IMR-90 (cell line): ENCODE measurements around the gene PEX14. TPM values are rescaled to one million over a fixed set of nuclear protein-coding genes. Genes with fewer than 3 reads are reported as not detected.

Experiments used
- ATAC-seq: fragments of 200-7000 bp; cut with Tn5 transposase; 2 replicates; pipeline ENCODE4 v1.9.1; 2020; ENCODE audit warnings: low read depth, mild to moderate bottlenecking, moderate library complexity
- BruUV-seq: library from RNA; stranded (reverse); fragments of 400-500 nt; replicated peaks from 2 replicates; lab custom pipeline; 2021; lab: Mats Ljungman, UMichigan
- CTCF ChIA-PET: fragments of 300-600 bp; formaldehyde crosslinking; extraction: SDS; loops from one replicate; lab custom pipeline; 2021; ENCODE audit warnings: antibody characterized with exemption; lab: Yijun Ruan, JAX
- POLR2A ChIA-PET: fragments of 300-600 bp; sonication (Branson Sonifier 250); formaldehyde crosslinking; loops from one replicate; lab custom pipeline; 2022; ENCODE audit warnings: antibody characterized with exemption; ENCODE audit not compliant: unreplicated experiment; lab: Charles Lee
- DNase-seq: peaks from one replicate; pipeline ENCODE4 v3.0.0; 2013
- H2AFZ ChIP-seq: replicated peaks from 2 replicates; pipeline ENCODE3; 2013; ENCODE audit warnings: low read length, mild to moderate bottlenecking; ENCODE audit not compliant: poor library complexity
- H2AK5ac ChIP-seq: 2 replicates; pipeline ENCODE4 v1.6.1; 2013; ENCODE audit warnings: low read depth, low read length, inconsistent platforms
- H2AK9ac ChIP-seq: replicated peaks from 2 replicates; pipeline ENCODE3; 2013; ENCODE audit warnings: mild to moderate bottlenecking, low read depth, low read length, moderate library complexity; ENCODE audit not compliant: poor library complexity
- H2BK120ac ChIP-seq: 2 replicates; pipeline ENCODE4 v1.6.1; 2013; ENCODE audit warnings: low read depth, low read length, inconsistent platforms
- H2BK15ac ChIP-seq: 3 replicates; pipeline ENCODE4 v1.6.1; 2013; ENCODE audit warnings: low read depth, low read length, inconsistent platforms
- H2BK20ac ChIP-seq: 2 replicates; pipeline ENCODE4 v1.6.1; 2013; ENCODE audit warnings: low read depth, mild to moderate bottlenecking, inconsistent platforms, low read length, moderate library complexity
- H2BK5ac ChIP-seq: 2 replicates; pipeline ENCODE4 v1.6.1; 2013; ENCODE audit warnings: mild to moderate bottlenecking, low read depth, low read length, inconsistent platforms; ENCODE audit not compliant: poor library complexity, severe bottlenecking
- H3K14ac ChIP-seq: replicated peaks from 2 replicates; pipeline ENCODE4 v1.6.1; 2013; ENCODE audit warnings: low read depth, low read length, inconsistent platforms
- H3K18ac ChIP-seq: 2 replicates; pipeline ENCODE4 v1.6.1; 2013; ENCODE audit warnings: low read depth, low read length, control low read depth
- H3K23ac ChIP-seq: 2 replicates; pipeline ENCODE4 v1.6.1; 2013; ENCODE audit warnings: low read depth, low read length, inconsistent platforms
- H3K27ac ChIP-seq: 2 replicates; pipeline ENCODE4 v1.5.1; 2013; ENCODE audit warnings: mild to moderate bottlenecking, control low read depth, low read length; ENCODE audit not compliant: insufficient read depth
- H3K27me3 ChIP-seq: 2 replicates; pipeline ENCODE4 v1.6.1; 2013; ENCODE audit warnings: low read length; ENCODE audit not compliant: control insufficient read depth, insufficient read depth
- H3K36me3 ChIP-seq: 2 replicates; pipeline ENCODE4 v1.6.1; 2013; ENCODE audit warnings: low read length, mixed read lengths; ENCODE audit not compliant: control insufficient read depth, insufficient read depth
- H3K4ac ChIP-seq: 2 replicates; pipeline ENCODE4 v1.6.1; 2013; ENCODE audit warnings: low read depth, low read length, inconsistent platforms
- H3K4me1 ChIP-seq: 2 replicates; pipeline ENCODE4 v1.6.1; 2013; ENCODE audit warnings: low read length, mixed read lengths; ENCODE audit not compliant: control insufficient read depth, insufficient read depth
- H3K4me2 ChIP-seq: 2 replicates; pipeline ENCODE4 v1.6.1; 2013; ENCODE audit warnings: low read depth, mild to moderate bottlenecking, control low read depth, low read length, moderate library complexity
- H3K4me3 ChIP-seq: 2 replicates; pipeline ENCODE4 v1.5.1; 2013; ENCODE audit warnings: low read depth, mild to moderate bottlenecking, control low read depth, low read length, moderate library complexity; ENCODE audit not compliant: insufficient read depth
- H3K56ac ChIP-seq: 2 replicates; pipeline ENCODE4 v1.6.1; 2013; ENCODE audit warnings: low read length, inconsistent platforms; ENCODE audit not compliant: insufficient read depth; ENCODE audit errors: extremely low read depth
- H3K79me1 ChIP-seq, 2 experiments: 2 replicates each; pipeline ENCODE4 v1.6.1; 2013; ENCODE audit warnings: low read length in 2 of 2, inconsistent platforms in 1 of 2, low read depth in 1 of 2
- H3K9ac ChIP-seq: 2 replicates; pipeline ENCODE4 v1.6.1; 2013; ENCODE audit warnings: low read depth, low read length, control low read depth
- H3K9me1 ChIP-seq: 2 replicates; pipeline ENCODE4 v1.6.1; 2013; ENCODE audit warnings: low read length, inconsistent platforms; ENCODE audit not compliant: insufficient read depth
- H3K9me3 ChIP-seq: 2 replicates; pipeline ENCODE4 v1.6.1; 2013; ENCODE audit warnings: low read length; ENCODE audit not compliant: control insufficient read depth, insufficient read depth
- H4K20me1 ChIP-seq: 2 replicates; pipeline ENCODE4 v1.6.1; 2013; ENCODE audit warnings: low read length, inconsistent platforms; ENCODE audit not compliant: insufficient read depth
- H4K5ac ChIP-seq: 2 replicates; pipeline ENCODE4 v1.6.1; 2013; ENCODE audit warnings: mild to moderate bottlenecking, low read depth, low read length, control low read depth
- H4K8ac ChIP-seq, 2 experiments: 2 replicates each; pipeline ENCODE4 v1.6.1; 2013; ENCODE audit warnings: low read depth in 2 of 2, low read length in 2 of 2, control low read depth in 1 of 2, inconsistent platforms in 1 of 2
- H4K91ac ChIP-seq: 2 replicates; pipeline ENCODE4 v1.6.1; 2013; ENCODE audit warnings: low read depth, low read length, inconsistent platforms; ENCODE audit not compliant: insufficient read depth
- BHLHE40 ChIP-seq: fragments of 150-350 bp; IDR thresholded peaks from 2 replicates; pipeline ENCODE4 v1.6.1; 2016; ENCODE audit warnings: mild to moderate bottlenecking, low read depth, low read length
- CEBPB ChIP-seq: IDR thresholded peaks from 2 replicates; pipeline ENCODE4 v1.6.1; 2012; ENCODE audit warnings: low read depth, low read length, improper control_type of control experiment
- CHD1 ChIP-seq: IDR thresholded peaks from 2 replicates; pipeline ENCODE4 v1.6.1; 2012; ENCODE audit warnings: low read depth, low read length, improper control_type of control experiment
- FOS ChIP-seq: fragments of 150-350 bp; IDR thresholded peaks from 2 replicates; pipeline ENCODE4 v1.6.1; 2016; ENCODE audit warnings: low read depth, low read length
- MAFK ChIP-seq: IDR thresholded peaks from 2 replicates; pipeline ENCODE4 v1.6.1; 2012; ENCODE audit warnings: low read depth, low read length, improper control_type of control experiment
- MAZ ChIP-seq: IDR thresholded peaks from 2 replicates; pipeline ENCODE4 v1.6.1; 2012; ENCODE audit warnings: low read depth, mild to moderate bottlenecking, low read length, improper control_type of control experiment, moderate library complexity, borderline replicate concordance
- MXI1 ChIP-seq: IDR thresholded peaks from 2 replicates; pipeline ENCODE4 v1.6.1; 2012; ENCODE audit warnings: low read depth, mild to moderate bottlenecking, low read length, moderate library complexity, borderline replicate concordance
- NFE2L2 ChIP-seq: fragments of 150-350 bp; IDR thresholded peaks from 2 replicates; pipeline ENCODE4 v1.6.1; 2016; ENCODE audit warnings: low read depth, mild to moderate bottlenecking, low read length
- POLR2A ChIP-seq: IDR thresholded peaks from 2 replicates; pipeline ENCODE4 v1.6.1; 2012; ENCODE audit warnings: mild to moderate bottlenecking, low read depth, low read length
- RCOR1 ChIP-seq: IDR thresholded peaks from 2 replicates; pipeline ENCODE4 v1.6.1; 2012; ENCODE audit warnings: mild to moderate bottlenecking, low read length, improper control_type of control experiment; ENCODE audit not compliant: insufficient replicate concordance
- RFX5 ChIP-seq: IDR thresholded peaks from 2 replicates; pipeline ENCODE4 v1.8.0; 2012; ENCODE audit warnings: low read depth, mild to moderate bottlenecking, low read length, moderate library complexity
- SMC3 ChIP-seq: fragments of 150-350 bp; IDR thresholded peaks from 2 replicates; pipeline ENCODE4 v1.6.1; 2016; ENCODE audit warnings: low read depth, mild to moderate bottlenecking, antibody characterized with exemption, low read length, moderate library complexity
- WGBS, 2 experiments: methylation state at CpG; one replicate each; pipeline versions ENCODE4 v1.1.5 to v1.1.7; 2013; ENCODE audit warnings: missing lambda C conversion rate in 2 of 2; ENCODE audit not compliant: insufficient read length in 1 of 2; ENCODE audit errors: extremely low coverage in 2 of 2; 5-methylcytosine and 5-hydroxymethylcytosine counted together
- dilution Hi-C: fragments of 300-500 bp; cut with HindIII; formaldehyde crosslinking; loops from one replicate; pipeline ENCODE4 v1.14.3; 2018; ENCODE audit warnings: low sequenced_read_pairs; ENCODE audit not compliant: unreplicated experiment
- in situ Hi-C: fragments of 300-500 bp; cut with MboI; formaldehyde crosslinking; loops from 3 replicates; pipeline ENCODE4 v1.14.3; 2019; ENCODE audit warnings: low sequenced_read_pairs, inconsistent platforms, mixed read lengths
- intact Hi-C: fragments of 100-400 bp; cut with micrococcal nuclease; formaldehyde crosslinking; loops from 2 replicates; pipeline ENCODE4 v1.10.0; 2022
- polyA plus RNA-seq, 3 experiments: library from polyadenylated mRNA; depleted of rRNA; stranded (reverse); fragments of >200 nt; gene quantifications; 2 replicates each; pipeline ENCODE4 v1.2.3, GENCODE V29; 2012; ENCODE audit warnings: low replicate concordance in 1 of 3
- total RNA-seq: library from RNA; depleted of rRNA; stranded (reverse); fragments of >200 nt; gene quantifications from 2 replicates; pipeline ENCODE4 v1.2.3, GENCODE V29; 2012
- TF ChIP-seq, protein P1 (sequence below): conservative IDR thresholded peaks from 2 replicates; pipeline ENCODE4 v1.5.1; 2012; ENCODE audit warnings: mild to moderate bottlenecking, low read depth, low read length, improper control_type of control experiment
- TF ChIP-seq, protein P2 (sequence below): fragments of 150-350 bp; IDR thresholded peaks from 2 replicates; pipeline ENCODE4 v1.6.1; 2017; ENCODE audit warnings: mild to moderate bottlenecking, antibody characterized with exemption, low read length, low read depth
- TF ChIP-seq, protein P3 (sequence below): fragments of 150-350 bp; IDR thresholded peaks from 2 replicates; pipeline ENCODE4 v1.6.1; 2016; ENCODE audit warnings: low read depth, mild to moderate bottlenecking, low read length, moderate library complexity, borderline replicate concordance

Gene PEX14
- total and polyA plus RNA-seq, 2 of the 4 experiments (the other 2 are of a cell fraction): 9.5 to 22.5 TPM

DNA sequence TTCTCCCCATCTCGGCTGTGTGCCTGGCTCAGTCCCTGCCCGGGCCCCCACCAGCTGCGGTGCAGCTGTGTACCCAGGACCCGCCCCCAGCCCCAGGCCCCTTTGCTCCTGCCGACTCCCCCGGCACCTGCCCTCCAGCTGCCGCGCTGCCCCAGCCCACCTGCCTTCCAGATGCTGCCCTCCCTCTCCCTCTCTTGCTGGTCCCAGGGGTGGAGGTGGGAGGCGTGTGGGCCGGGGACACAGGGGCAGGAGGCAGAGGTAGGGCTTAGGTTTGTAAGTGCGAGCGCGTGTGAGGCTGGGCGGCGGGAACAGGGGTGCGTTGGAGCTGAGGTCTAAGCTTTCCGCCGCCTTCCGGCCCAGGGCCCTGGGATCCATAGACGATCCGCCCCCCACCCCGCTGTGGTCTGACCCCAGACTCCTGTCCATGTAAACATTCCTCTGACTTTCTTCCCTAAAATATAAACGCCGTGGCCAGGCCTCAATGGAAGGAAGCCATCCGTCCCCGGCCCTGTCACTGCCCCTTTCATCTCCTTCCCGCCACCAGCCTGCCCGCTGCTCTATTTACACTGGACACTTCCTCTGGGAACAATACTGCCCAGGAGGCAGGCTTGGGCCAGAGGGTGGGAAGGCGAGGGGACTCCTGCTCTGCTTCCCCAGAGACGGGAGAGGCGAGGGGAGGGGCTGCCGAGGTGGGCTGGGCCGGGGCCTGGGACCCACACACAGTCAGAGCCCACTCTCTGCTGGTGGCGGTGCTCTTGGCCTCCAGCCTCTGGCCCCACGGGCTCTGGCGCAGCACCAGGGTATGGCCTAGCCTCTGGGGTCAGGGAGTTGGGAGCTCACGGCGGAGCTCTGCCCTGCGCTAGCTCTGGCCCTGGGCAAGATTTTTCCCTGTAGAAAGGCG, 193.4 kb downstream of the PEX14 start:
- H3K79me1 ChIP-seq: no peaks in the 10 kb centered on the region
- WGBS, 2 experiments: 56% methylated on average over 22 of the region's 40 CpGs; no CpG with 5 or more reads in 1 of the 2 experiments
- no peak overlapping the region for H2AK9ac ChIP-seq
- H2BK120ac ChIP-seq: no peak overlapping the region
- no peak overlapping the region for H3K4me2 ChIP-seq
- no peak overlapping the region for H3K4ac ChIP-seq
- dilution Hi-C loops (no loop called here), intact Hi-C loops (no loop called here), in situ Hi-C loops (no loop called here)
- H3K9me1 ChIP-seq: no peaks in the 10 kb centered on the region
- H2BK5ac ChIP-seq: no peak overlapping the region
- ChIA-PET CTCF (no interaction called here), POLR2A (no interaction called here)
- no peak overlapping the region for H3K4me3 ChIP-seq
- ATAC-seq (no peak), DNase-seq (no peak)
- BruUV-seq: no TSS peak
- H3K4me1 ChIP-seq: peaks cover 1% of the 10 kb centered on the region; the same call in 1 of the 2 replicates
- no peak overlapping the region for H3K14ac ChIP-seq
- H2BK15ac ChIP-seq: no peak overlapping the region
- no peak overlapping the region for H4K91ac ChIP-seq
- H3K23ac ChIP-seq: no peak overlapping the region
- no peak overlapping the region for H2AK5ac ChIP-seq
- H2AFZ ChIP-seq: no peak overlapping the region
- H3K18ac ChIP-seq: no peak overlapping the region
- no peaks in the 10 kb centered on the region for H3K36me3 ChIP-seq
- no peak overlapping the region for H3K27ac ChIP-seq
- H3K27me3 ChIP-seq: peaks cover 13% of the 10 kb centered on the region; the same call in 1 of the 2 replicates
- H4K8ac ChIP-seq: no peak overlapping the region
- no peaks in the 10 kb centered on the region for H4K20me1 ChIP-seq
- H4K5ac ChIP-seq: no peak overlapping the region
- H2BK20ac ChIP-seq: no peak overlapping the region
- no peaks in the 10 kb centered on the region for H3K9me3 ChIP-seq
- H3K56ac ChIP-seq: no peak overlapping the region
- no peak overlapping the region for H3K9ac ChIP-seq
- TF ChIP-seq FOS (no peak), SMC3 (no peak), BHLHE40 (no peak), POLR2A (no peak), RCOR1 (no peak), MAZ (no peak), CHD1 (no peak), NFE2L2 (no peak), CEBPB (no peak), RFX5 (no peak), MAFK (no peak), MXI1 (no peak)
- TF ChIP-seq, protein P1, sequence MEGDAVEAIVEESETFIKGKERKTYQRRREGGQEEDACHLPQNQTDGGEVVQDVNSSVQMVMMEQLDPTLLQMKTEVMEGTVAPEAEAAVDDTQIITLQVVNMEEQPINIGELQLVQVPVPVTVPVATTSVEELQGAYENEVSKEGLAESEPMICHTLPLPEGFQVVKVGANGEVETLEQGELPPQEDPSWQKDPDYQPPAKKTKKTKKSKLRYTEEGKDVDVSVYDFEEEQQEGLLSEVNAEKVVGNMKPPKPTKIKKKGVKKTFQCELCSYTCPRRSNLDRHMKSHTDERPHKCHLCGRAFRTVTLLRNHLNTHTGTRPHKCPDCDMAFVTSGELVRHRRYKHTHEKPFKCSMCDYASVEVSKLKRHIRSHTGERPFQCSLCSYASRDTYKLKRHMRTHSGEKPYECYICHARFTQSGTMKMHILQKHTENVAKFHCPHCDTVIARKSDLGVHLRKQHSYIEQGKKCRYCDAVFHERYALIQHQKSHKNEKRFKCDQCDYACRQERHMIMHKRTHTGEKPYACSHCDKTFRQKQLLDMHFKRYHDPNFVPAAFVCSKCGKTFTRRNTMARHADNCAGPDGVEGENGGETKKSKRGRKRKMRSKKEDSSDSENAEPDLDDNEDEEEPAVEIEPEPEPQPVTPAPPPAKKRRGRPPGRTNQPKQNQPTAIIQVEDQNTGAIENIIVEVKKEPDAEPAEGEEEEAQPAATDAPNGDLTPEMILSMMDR: no peak
- TF ChIP-seq, protein P2, sequence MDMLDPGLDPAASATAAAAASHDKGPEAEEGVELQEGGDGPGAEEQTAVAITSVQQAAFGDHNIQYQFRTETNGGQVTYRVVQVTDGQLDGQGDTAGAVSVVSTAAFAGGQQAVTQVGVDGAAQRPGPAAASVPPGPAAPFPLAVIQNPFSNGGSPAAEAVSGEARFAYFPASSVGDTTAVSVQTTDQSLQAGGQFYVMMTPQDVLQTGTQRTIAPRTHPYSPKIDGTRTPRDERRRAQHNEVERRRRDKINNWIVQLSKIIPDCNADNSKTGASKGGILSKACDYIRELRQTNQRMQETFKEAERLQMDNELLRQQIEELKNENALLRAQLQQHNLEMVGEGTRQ: no peak
- TF ChIP-seq, protein P3, sequence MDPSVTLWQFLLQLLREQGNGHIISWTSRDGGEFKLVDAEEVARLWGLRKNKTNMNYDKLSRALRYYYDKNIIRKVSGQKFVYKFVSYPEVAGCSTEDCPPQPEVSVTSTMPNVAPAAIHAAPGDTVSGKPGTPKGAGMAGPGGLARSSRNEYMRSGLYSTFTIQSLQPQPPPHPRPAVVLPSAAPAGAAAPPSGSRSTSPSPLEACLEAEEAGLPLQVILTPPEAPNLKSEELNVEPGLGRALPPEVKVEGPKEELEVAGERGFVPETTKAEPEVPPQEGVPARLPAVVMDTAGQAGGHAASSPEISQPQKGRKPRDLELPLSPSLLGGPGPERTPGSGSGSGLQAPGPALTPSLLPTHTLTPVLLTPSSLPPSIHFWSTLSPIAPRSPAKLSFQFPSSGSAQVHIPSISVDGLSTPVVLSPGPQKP: no peak
